Right kidney (tissue), 1 donor: ENCODE data around the gene FAM222B.

Experiments
- DNase-seq: peaks from one replicate; pipeline ENCODE4 v3.0.0-alpha.2; 2016

Gene FAM222B

GRCh38 chr17:28712705-28713415 is 129.7 kb downstream of the FAM222B start:
- DNase-seq, result no peak

GRCh38 chr17:28712032-28712704 is 130.4 kb downstream of the FAM222B start:
- DNase-seq, result peak; percentile 31

GRCh38 chr17:28711723-28712031 is 130.9 kb downstream of the FAM222B start, which contains the start of gene PROCA1:
Gene PROCA1, minus strand, starts transcription at chr17:28711888. Its CDS starts 228 bp downstream, at chr17:28711660.
- DNase-seq, result no peak

GRCh38 chr17:28710861-28711722 is 131.5 kb downstream of the FAM222B start:
- DNase-seq, result peak; percentile 98

- DNase-seq, result no peak
Measured at GRCh38 chr17:28707339-28707720, 135.3 kb downstream of the FAM222B start.

GRCh38 chr17:28706471-28707338 is 135.9 kb downstream of the FAM222B start:
- no peak for DNase-seq
